Body of pancreas (tissue), 4 donors: Measurements from ENCODE around the gene INIP. TPM values are rescaled to one million over a fixed set of nuclear protein-coding genes. Genes with fewer than 3 reads are reported as not detected.

ENCODE experiments used
- ATAC-seq: fragments of 150-250 bp; one replicate; pipeline ENCODE4 v1.9.1; 2016
- DNase-seq, 4 donors: peaks; one replicate each; pipeline ENCODE4 v3.0.0-alpha.2; 2019
- H3K27ac ChIP-seq, 4 donors: fragments of 200-600 bp; sonication (generic); 1 replicate in 3 of 4; 2 replicates in 1 of 4; pipeline versions ENCODE4 v1.5.1 to v1.6.1; 2016 to 2019; ENCODE audit warnings: mild to moderate bottlenecking in 1 of 4, mixed read lengths in 1 of 4, moderate library complexity in 1 of 4
- H3K27me3 ChIP-seq, 2 donors: fragments of 200-600 bp; sonication (generic); one replicate each; pipeline ENCODE4 v1.6.0; 2016; ENCODE audit warnings: mild to moderate bottlenecking in 1 of 2
- H3K36me3 ChIP-seq, 2 donors: fragments of 200-600 bp; sonication (generic); replicated peaks in 1 of 2; 2 replicates each; pipeline ENCODE4 v1.5.1; 2016; ENCODE audit warnings: low read depth in 2 of 2; ENCODE audit not compliant: insufficient read depth in 1 of 2
- H3K4me1 ChIP-seq: fragments of 200-600 bp; sonication (generic); one replicate; pipeline ENCODE4 v1.6.0; 2016
- H3K4me3 ChIP-seq, 2 donors: fragments of 200-600 bp; sonication (generic); 1 replicate in 1 of 2; 2 replicates in 1 of 2; pipeline ENCODE4 v1.5.1; 2016 to 2019
- H3K9me3 ChIP-seq, 3 donors: fragments of 200-600 bp; sonication (generic); 1 replicate in 2 of 3; 2 replicates in 1 of 3; pipeline ENCODE4 v1.5.1; 2016
- CTCF ChIP-seq, 7 experiments: fragments of 450-650 bp in 4 of 7; fragments of 200-600 bp in 3 of 7; sonication (generic) in 3 of 7; IDR thresholded peaks; one replicate each; pipeline ENCODE4 v1.5.1; 2016 to 2019; ENCODE audit warnings: antibody characterized with exemption in 7 of 7
- POLR2A ChIP-seq, 3 donors: fragments of 450-650 bp; IDR thresholded peaks; one replicate each; pipeline ENCODE4 v1.6.1; 2016; ENCODE audit warnings: antibody characterized with exemption in 3 of 3, mild to moderate bottlenecking in 2 of 3
- WGBS, 2 donors: methylation state at CpG; one replicate each; pipeline ENCODE4 v1.1.5; 2017; 5-methylcytosine and 5-hydroxymethylcytosine counted together
- intact Hi-C: fragments of 100-400 bp; cut with DNase I; formaldehyde crosslinking; loops from one replicate; pipeline ENCODE4 v1.15.1; 2023
- total RNA-seq, 2 donors: library from RNA; depleted of rRNA; stranded (reverse); fragments of >200 nt; gene quantifications; one replicate each; pipeline ENCODE4 v1.1.0, GENCODE V29; 2016

The INIP gene
- total RNA-seq, 2 donors from 2014 or later = 13.5 to 14.5 TPM

GRCh38 chr9:112752334-112753125, 34.6 kb upstream of the INIP start:
- WGBS, 2 donors = 79 to 81% methylated on average over 6 of the region's 6 CpGs

GRCh38 chr9:112751056-112751795, 33.3 kb upstream of the INIP start:
- TF ChIP-seq CTCF (IDR thresholded peaks at IDR 0.05) (no peak), POLR2A (IDR thresholded peaks at IDR 0.05) (peak in 2 of 3 donors; percentile 15 to 47)
- WGBS, 2 donors = 1% methylated on average over 48 of the region's 49 CpGs; no CpG with 5 or more reads in 1 of the 2 donors
- DNase-seq (peak; percentile 35 to 55 (median 46)), ATAC-seq (peak; percentile 21)
- Histone ChIP-seq H3K27me3 (no peaks in the 10 kb centered on the region), H3K4me1 (peaks cover 40% of the 10 kb centered on the region), H3K4me3 (peak overlapping the region; percentile 65 to 91), H3K36me3 (no peaks in the 10 kb centered on the region), H3K9me3 (no peaks in the 10 kb centered on the region), H3K27ac (peak overlapping the region; percentile 32 to 78 (median 68))
- intact Hi-C loops = no loop called here

More at GRCh38 chr9:112752334-112753125, 34.6 kb upstream of the INIP start:
- DNase-seq (no peak), ATAC-seq (no peak)
- TF ChIP-seq POLR2A (IDR thresholded peaks at IDR 0.05) (no peak), CTCF (IDR thresholded peaks at IDR 0.05) (no peak)
- Histone ChIP-seq H3K4me3 (no peak overlapping the region), H3K36me3 (no peaks in the 10 kb centered on the region), H3K27ac (no peak overlapping the region), H3K4me1 (peaks cover 40% of the 10 kb centered on the region), H3K9me3 (no peaks in the 10 kb centered on the region), H3K27me3 (no peaks in the 10 kb centered on the region)
- intact Hi-C loops = no loop called here

- H3K36me3 ChIP-seq = no peaks in the 10 kb centered on the region
- H3K4me3 ChIP-seq = peak overlapping the region; percentile 65 to 91
- 1% methylated on average over 31 of the region's 50 CpGs; no CpG with 5 or more reads in 1 of the 2 donors for WGBS, 2 donors
- H3K9me3 ChIP-seq = no peaks in the 10 kb centered on the region
- H3K4me1 ChIP-seq = peaks cover 38% of the 10 kb centered on the region
- intact Hi-C loops = no loop called here
- H3K27ac ChIP-seq = peak overlapping the region; percentile 32 to 78 (median 68)
- no peaks in the 10 kb centered on the region for H3K27me3 ChIP-seq
- peak in 1 of 7 experiments; percentile 3 for TF ChIP-seq CTCF (IDR thresholded peaks at IDR 0.05)
- TF ChIP-seq POLR2A (IDR thresholded peaks at IDR 0.05) = no peak
- ATAC-seq = no peak
- peak in 1 of 4 donors; percentile 22 for DNase-seq
These were observed 32.8 kb upstream of the INIP start for GRCh38 chr9:112750764-112751055.

GRCh38 chr9:112750016-112750763, 32.3 kb upstream of the INIP start, which contains the start of gene SNX30:
SNX30 (plus strand) TSS chr9:112750760; CDS start chr9:112751002, 242 bp downstream.
- DNase-seq (peak; percentile 91 to 95 (median 94)), ATAC-seq (peak; percentile 96)
- 6% methylated on average over 32 to 38 of the region's 49 CpGs for WGBS, 2 donors
- Histone ChIP-seq H3K4me1 (peaks cover 33% of the 10 kb centered on the region), H3K36me3 (no peaks in the 10 kb centered on the region), H3K27ac (peak within 1 kb of the TSS; percentile 51 to 88 (median 76)), H3K27me3 (no peaks in the 10 kb centered on the region), H3K4me3 (peak within 1 kb of the TSS; percentile 65 to 91), H3K9me3 (no peaks in the 10 kb centered on the region)
- intact Hi-C loops = no loop called here
- TF ChIP-seq CTCF (IDR thresholded peaks at IDR 0.05) (peak in 2 of 7 experiments; percentile 23 to 27), POLR2A (IDR thresholded peaks at IDR 0.05) (peak; percentile 73 to 91 (median 90))
